ENCODE results near the gene CPNE5. TPM values are rescaled to one million over a fixed set of nuclear protein-coding genes. Genes with fewer than 3 reads are reported as not detected.

The CPNE5 gene
- polyA plus RNA-seq, 2 of the 4 experiments (the other 2 are of a cell fraction) = 0.03 to 0.13 TPM

DNA sequence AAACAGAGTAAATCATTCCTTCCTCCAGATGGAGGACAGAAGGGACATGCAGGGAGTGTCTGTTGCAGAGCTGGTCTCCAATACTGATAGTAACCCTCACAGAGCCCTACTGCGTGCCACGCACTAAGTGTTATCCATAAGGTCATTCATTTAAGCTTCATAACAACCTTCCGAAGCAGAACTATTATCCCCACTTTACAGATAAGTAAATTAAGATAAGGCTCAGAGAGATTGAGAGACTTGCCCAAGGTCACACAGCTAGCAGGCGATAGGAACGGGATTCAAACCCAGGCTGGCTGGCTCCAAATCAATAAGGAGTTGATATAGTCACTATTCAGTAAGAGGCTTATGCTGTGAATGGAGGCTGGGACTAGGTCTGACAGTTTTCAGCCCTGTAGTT lies 30.6 kb downstream of the CPNE5 start:
- FAIRE-seq = no peak
- ATAC-seq = no peak
- Histone ChIP-seq H3K9me3 (no peaks in the 10 kb centered on the region), H3K4me3 (no peak overlapping the region), H3K4me2 (no peak overlapping the region), H3K27ac (no peak overlapping the region), H3K4me1 (no peaks in the 10 kb centered on the region)
- no peak for TF ChIP-seq NFE2L2 (conservative IDR thresholded peaks at IDR 0.05; ENCODE audit: low read length)
- TF ChIP-seq RARB (CRISPR knock-in tag; IDR thresholded peaks at IDR 0.05) = no peak
- no peak for TF ChIP-seq RNF2 (IDR thresholded peaks at IDR 0.05; ENCODE audit: borderline replicate concordance, low read depth)
- TF ChIP-seq, protein P1, sequence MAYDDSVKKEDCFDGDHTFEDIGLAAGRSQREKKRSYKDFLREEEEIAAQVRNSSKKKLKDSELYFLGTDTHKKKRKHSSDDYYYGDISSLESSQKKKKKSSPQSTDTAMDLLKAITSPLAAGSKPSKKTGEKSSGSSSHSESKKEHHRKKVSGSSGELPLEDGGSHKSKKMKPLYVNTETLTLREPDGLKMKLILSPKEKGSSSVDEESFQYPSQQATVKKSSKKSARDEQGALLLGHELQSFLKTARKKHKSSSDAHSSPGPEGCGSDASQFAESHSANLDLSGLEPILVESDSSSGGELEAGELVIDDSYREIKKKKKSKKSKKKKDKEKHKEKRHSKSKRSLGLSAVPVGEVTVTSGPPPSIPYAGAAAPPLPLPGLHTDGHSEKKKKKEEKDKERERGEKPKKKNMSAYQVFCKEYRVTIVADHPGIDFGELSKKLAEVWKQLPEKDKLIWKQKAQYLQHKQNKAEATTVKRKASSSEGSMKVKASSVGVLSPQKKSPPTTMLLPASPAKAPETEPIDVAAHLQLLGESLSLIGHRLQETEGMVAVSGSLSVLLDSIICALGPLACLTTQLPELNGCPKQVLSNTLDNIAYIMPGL (CRISPR knock-in tag; IDR thresholded peaks at IDR 0.05; ENCODE audit: borderline replicate concordance) = no peak
- no peak for TF ChIP-seq KDM5A (IDR thresholded peaks at IDR 0.05)
- TF ChIP-seq CEBPB (IDR thresholded peaks at IDR 0.05) = no peak
- TF ChIP-seq FOSL2 (IDR thresholded peaks at IDR 0.05) = no peak
- no peak for TF ChIP-seq FOSL2 (CRISPR knock-in tag; IDR thresholded peaks at IDR 0.05)
- no peak for TF ChIP-seq RAD21 (conservative IDR thresholded peaks at IDR 0.05 in 1 of 2, IDR thresholded peaks at IDR 0.05 in 1 of 2)
- TF ChIP-seq EP300 (IDR thresholded peaks at IDR 0.05) = no peak
- no peak for TF ChIP-seq CHD4 (IDR thresholded peaks at IDR 0.05; ENCODE audit: borderline replicate concordance)
- no peak for TF ChIP-seq MYC (IDR thresholded peaks at IDR 0.05; ENCODE audit: borderline replicate concordance, low read length)
- TF ChIP-seq, protein P2, sequence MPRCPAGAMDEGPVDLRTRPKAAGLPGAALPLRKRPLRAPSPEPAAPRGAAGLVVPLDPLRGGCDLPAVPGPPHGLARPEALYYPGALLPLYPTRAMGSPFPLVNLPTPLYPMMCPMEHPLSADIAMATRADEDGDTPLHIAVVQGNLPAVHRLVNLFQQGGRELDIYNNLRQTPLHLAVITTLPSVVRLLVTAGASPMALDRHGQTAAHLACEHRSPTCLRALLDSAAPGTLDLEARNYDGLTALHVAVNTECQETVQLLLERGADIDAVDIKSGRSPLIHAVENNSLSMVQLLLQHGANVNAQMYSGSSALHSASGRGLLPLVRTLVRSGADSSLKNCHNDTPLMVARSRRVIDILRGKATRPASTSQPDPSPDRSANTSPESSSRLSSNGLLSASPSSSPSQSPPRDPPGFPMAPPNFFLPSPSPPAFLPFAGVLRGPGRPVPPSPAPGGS (IDR thresholded peaks at IDR 0.05) = no peak
- no peak for TF ChIP-seq RCOR1 (IDR thresholded peaks at IDR 0.05; ENCODE audit: low read depth, low read length)
- TF ChIP-seq, protein P3, sequence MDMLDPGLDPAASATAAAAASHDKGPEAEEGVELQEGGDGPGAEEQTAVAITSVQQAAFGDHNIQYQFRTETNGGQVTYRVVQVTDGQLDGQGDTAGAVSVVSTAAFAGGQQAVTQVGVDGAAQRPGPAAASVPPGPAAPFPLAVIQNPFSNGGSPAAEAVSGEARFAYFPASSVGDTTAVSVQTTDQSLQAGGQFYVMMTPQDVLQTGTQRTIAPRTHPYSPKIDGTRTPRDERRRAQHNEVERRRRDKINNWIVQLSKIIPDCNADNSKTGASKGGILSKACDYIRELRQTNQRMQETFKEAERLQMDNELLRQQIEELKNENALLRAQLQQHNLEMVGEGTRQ (IDR thresholded peaks at IDR 0.05) = no peak
- TF ChIP-seq MAFK (IDR thresholded peaks at IDR 0.05; ENCODE audit: partially characterized antibody) = no peak
- TF ChIP-seq, protein P4, sequence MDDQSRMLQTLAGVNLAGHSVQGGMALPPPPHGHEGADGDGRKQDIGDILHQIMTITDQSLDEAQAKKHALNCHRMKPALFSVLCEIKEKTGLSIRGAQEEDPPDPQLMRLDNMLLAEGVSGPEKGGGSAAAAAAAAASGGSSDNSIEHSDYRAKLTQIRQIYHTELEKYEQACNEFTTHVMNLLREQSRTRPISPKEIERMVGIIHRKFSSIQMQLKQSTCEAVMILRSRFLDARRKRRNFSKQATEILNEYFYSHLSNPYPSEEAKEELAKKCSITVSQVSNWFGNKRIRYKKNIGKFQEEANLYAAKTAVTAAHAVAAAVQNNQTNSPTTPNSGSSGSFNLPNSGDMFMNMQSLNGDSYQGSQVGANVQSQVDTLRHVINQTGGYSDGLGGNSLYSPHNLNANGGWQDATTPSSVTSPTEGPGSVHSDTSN (IDR thresholded peaks at IDR 0.05) = no peak
- POLR2A ChIA-PET = no interaction called here
- no peak for DNase-seq (ENCODE audit: low read depth in 1 of 2, low spot score in 1 of 2)
- CTCF ChIA-PET = no interaction called here
- 38% methylated on average over 5 of the region's 5 CpGs for WGBS (ENCODE audit: missing lambda C conversion rate)

DNA sequence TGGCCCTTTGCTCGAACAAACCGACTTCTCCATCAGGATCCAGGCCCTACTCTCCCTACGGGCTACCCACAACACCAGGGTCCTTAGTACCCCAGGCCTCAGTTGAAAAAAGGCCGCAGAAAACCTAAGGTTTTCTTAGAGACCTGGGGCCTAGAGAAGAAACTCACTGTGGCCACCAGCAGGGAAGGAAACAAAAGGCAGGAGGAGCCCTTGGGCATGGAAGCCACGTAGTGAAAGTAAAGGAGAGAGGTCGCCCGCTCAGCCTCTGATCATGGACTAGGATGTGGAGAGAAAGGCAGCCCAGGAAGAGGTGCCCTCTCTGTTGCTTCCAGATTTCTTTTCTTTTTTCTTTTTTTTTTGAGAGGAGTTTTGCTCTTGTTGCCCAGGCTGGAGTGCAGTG lies 31.5 kb downstream of the CPNE5 start:
- no peak for FAIRE-seq
- Histone ChIP-seq H3K27ac (no peak overlapping the region), H3K9me3 (no peaks in the 10 kb centered on the region), H3K4me2 (no peak overlapping the region), H3K4me3 (no peak overlapping the region), H3K4me1 (no peaks in the 10 kb centered on the region)
- WGBS (ENCODE audit: missing lambda C conversion rate) = 88% methylated on average over 7 of the region's 7 CpGs
- DNase-seq (ENCODE audit: low read depth in 1 of 2, low spot score in 1 of 2) = no peak
- no peak for ATAC-seq
- CTCF ChIA-PET = no interaction called here
- POLR2A ChIA-PET = no interaction called here
- TF ChIP-seq, protein P3 (IDR thresholded peaks at IDR 0.05) = no peak
- TF ChIP-seq HOXB5 (CRISPR knock-in tag; IDR thresholded peaks at IDR 0.05) = no peak
- TF ChIP-seq, protein P1 (CRISPR knock-in tag; IDR thresholded peaks at IDR 0.05; ENCODE audit: borderline replicate concordance) = no peak
- TF ChIP-seq MYC (IDR thresholded peaks at IDR 0.05; ENCODE audit: borderline replicate concordance, low read length) = no peak
- TF ChIP-seq EHF (CRISPR knock-in tag; IDR thresholded peaks at IDR 0.05) = no peak
- TF ChIP-seq, protein P2 (IDR thresholded peaks at IDR 0.05) = no peak
- no peak for TF ChIP-seq HOXA7 (CRISPR knock-in tag; IDR thresholded peaks at IDR 0.05)
- TF ChIP-seq, protein P5, sequence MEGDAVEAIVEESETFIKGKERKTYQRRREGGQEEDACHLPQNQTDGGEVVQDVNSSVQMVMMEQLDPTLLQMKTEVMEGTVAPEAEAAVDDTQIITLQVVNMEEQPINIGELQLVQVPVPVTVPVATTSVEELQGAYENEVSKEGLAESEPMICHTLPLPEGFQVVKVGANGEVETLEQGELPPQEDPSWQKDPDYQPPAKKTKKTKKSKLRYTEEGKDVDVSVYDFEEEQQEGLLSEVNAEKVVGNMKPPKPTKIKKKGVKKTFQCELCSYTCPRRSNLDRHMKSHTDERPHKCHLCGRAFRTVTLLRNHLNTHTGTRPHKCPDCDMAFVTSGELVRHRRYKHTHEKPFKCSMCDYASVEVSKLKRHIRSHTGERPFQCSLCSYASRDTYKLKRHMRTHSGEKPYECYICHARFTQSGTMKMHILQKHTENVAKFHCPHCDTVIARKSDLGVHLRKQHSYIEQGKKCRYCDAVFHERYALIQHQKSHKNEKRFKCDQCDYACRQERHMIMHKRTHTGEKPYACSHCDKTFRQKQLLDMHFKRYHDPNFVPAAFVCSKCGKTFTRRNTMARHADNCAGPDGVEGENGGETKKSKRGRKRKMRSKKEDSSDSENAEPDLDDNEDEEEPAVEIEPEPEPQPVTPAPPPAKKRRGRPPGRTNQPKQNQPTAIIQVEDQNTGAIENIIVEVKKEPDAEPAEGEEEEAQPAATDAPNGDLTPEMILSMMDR (IDR thresholded peaks at IDR 0.05) = no peak
- TF ChIP-seq CEBPB (IDR thresholded peaks at IDR 0.05) = no peak
- TF ChIP-seq, protein P4 (IDR thresholded peaks at IDR 0.05) = no peak
- no peak for TF ChIP-seq HDAC2 (IDR thresholded peaks at IDR 0.05)
- TF ChIP-seq EP300 (IDR thresholded peaks at IDR 0.05) = no peak
- no peak for TF ChIP-seq NFE2L2 (conservative IDR thresholded peaks at IDR 0.05; ENCODE audit: low read length)
